Transverse colon (tissue), 4 donors: Measurements from ENCODE around the gene LPIN2.

ENCODE experiments used
- CTCF ChIP-seq, 5 experiments: fragments of 200-600 bp in 3 of 5; fragments of 450-650 bp in 2 of 5; sonication (generic) in 3 of 5; IDR thresholded peaks; 1 replicate in 2 of 5; 2 replicates in 3 of 5; pipeline ENCODE4 v1.5.1; 2016 to 2017; ENCODE audit warnings: antibody characterized with exemption in 5 of 5, inconsistent platforms in 3 of 5, mild to moderate bottlenecking in 2 of 5, moderate library complexity in 1 of 5
- POLR2A ChIP-seq: fragments of 450-650 bp; IDR thresholded peaks from one replicate; pipeline ENCODE4 v1.6.1; 2016; ENCODE audit warnings: antibody characterized with exemption, mild to moderate bottlenecking, moderate library complexity
- POLR2AphosphoS5 ChIP-seq, 3 donors: sonication (generic); formaldehyde crosslinking; IDR thresholded peaks; one replicate each; pipeline ENCODE4 v1.6.1; 2016; ENCODE audit warnings: antibody characterized with exemption in 3 of 3

- TF ChIP-seq CTCF (IDR thresholded peaks at IDR 0.05): no peak
- no peak for TF ChIP-seq POLR2A
- TF ChIP-seq POLR2AphosphoS5 (IDR thresholded peaks at IDR 0.05): no peak
Observed at GRCh38 chr18:2990956-2991640, 21.8 kb downstream of the LPIN2 start.
